Measurements from ENCODE around the gene USHBP1.

GRCh38 chr19:17309965-17310461, 45.5 kb upstream of the USHBP1 start:
- TF ChIP-seq CTCF (IDR thresholded peaks at IDR 0.05) (no peak), POLR2A (IDR thresholded peaks at IDR 0.05) (no peak)
